HG02678 (cell line): ENCODE results near the gene SUMO3.

Experiments used
- ATAC-seq: cut with Tn5 transposase; IDR thresholded peaks from one replicate; pipeline ENCODE4 v1.9.1; 2021; ENCODE audit warnings: mild to moderate bottlenecking, moderate library complexity; ENCODE audit not compliant: unreplicated experiment

Gene SUMO3

GRCh38 chr21:44780767-44781459 is 36.9 kb downstream of the SUMO3 start:
- ATAC-seq, result no peak

DNA sequence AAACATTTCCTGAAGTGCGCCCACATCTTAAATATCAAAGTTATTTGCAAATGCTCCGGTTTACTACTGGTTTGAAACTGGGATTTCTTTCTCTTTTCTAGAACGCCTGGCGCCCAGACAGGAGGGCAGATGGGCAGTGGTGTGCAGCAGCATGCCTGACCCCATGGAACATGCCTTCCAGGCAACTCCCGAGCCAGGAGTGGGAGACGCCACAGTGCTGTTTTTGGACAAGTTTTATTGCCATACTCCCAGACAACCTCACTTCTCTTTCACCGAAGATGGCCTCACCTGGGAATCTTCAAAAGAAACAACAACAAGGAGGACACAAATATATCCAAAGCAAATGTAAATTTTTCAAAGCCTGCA is 37.7 kb downstream of the SUMO3 start:
- ATAC-seq, result no peak

DNA sequence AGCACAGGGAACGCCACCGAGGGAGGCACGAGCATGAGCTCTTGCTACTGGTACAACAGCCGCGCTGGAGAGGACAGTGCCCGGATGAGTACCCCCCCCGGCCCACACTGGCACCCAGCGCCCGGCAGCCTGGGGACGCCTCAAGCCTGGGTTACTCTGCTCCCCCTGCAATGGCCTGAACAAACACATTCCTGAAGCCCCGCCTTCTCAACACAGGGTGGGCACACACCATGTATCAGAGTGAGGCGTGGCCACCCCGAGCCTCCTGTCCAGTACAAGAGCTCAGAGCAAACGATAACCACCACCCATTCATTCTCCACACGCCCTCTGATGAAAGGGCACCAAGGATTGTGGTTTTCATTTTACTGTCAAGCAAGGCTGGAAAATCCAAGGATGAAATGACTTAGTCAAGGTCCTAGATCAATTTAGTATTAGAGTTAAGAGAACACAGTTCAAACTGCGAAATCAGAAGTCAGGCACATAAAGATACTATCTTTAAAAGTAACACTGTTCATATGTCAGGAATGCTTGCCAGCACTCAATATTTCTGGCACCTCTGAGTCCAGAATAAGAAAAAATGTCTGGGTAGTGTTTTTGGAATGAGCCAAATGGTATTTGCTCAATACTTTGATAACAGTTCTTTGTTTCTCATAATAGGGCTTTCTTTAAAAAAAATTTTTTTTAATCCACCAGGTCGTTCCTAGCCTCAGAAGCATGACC is 38.3 kb downstream of the SUMO3 start:
- no peak for ATAC-seq

- no peak for ATAC-seq
Observed at GRCh38 chr21:44778983-44779382, 38.9 kb downstream of the SUMO3 start.

DNA sequence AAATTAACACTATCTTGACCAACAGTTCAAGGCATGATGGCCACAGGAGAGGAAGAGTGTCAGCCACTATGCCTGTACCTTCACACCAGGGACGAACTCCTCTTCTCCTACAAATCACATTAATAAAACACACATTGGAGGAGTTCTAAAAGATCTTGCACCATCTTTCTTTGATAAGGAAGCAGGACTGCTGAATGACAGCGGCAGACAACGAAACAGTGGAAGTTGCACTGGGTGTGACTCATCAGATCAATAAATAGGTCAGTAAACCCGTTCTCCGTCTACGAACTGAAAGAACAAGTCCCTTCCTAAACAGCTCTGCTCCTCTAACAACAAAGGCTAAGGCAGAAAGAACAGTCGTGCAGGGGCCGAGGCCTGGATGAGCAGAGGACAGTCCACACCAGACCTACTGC is 39.4 kb downstream of the SUMO3 start:
- no peak for ATAC-seq

DNA sequence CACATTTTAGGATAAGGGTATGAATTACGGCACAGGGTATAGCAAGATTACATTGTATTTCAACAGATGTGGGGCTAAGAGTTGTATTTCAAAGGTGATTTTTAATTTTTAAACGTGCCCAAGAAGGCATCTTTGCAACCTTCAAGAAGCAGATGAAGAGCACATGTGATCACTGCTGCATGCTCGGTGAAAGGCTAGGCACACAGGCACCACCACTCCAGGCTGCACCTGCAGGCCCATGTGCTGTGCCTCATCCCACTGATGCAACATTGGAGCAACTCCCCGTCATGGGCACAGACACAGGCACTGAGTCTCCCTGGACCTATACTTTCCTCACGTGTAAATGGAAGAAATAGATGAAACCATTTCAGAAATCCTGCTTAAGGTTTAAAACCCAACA is 39.8 kb downstream of the SUMO3 start:
- no peak for ATAC-seq

DNA sequence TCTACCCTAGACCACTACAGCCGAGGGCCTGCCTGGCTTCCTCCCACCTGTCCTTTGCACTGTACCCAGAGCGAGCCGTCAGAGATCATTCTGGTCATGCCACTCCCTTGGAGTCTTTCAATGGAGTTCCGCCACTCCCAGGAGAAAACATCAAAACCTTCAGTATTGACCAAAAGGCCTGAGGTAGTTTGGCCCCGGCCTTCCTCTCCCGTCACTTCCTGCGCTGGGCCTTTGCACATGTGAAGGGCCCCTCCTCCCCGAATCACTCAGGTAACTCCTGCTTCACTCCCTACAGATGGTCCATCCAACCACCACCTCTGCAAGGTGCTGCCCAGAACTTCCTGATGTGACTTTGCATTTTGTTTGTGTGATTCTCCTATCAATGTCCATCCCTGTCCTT is 42.9 kb downstream of the SUMO3 start:
- ATAC-seq, result no peak

GRCh38 chr21:44773291-44773932 is 44.5 kb downstream of the SUMO3 start:
- no peak for ATAC-seq

GRCh38 chr21:44771896-44772525 is 45.9 kb downstream of the SUMO3 start:
- no peak for ATAC-seq

GRCh38 chr21:44767834-44768831 is 49.7 kb downstream of the SUMO3 start:
- ATAC-seq, result no peak

DNA sequence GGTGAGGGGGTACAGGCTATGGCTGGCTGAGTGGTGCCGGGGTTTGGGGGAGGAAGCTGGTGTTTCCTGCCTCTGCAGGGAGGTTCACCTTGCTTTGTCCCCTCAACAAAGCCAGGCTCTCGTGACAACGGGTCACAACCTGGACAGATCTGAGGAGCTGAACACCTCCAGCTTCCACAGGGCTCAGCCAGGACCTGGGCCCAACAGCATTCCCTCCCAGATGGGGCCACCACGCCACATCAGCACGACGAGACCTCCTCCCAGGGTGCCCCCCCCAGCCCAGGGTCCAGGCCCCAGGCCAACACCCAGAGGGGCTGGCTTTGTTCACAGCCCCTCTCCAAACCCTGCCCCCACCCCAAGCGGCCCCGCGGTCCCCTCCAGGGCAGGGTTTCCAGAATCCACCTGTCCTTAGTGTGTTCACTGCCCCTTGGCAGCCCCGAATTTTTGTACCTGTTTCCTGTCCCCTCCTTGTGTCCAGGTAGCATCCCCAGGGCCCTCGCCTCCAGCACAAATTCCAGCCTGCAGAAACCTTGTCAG is 51.0 kb downstream of the SUMO3 start:
- ATAC-seq, result no peak

- ATAC-seq, result no peak
Observed at GRCh38 chr21:44766014-44766817, 51.6 kb downstream of the SUMO3 start.

DNA sequence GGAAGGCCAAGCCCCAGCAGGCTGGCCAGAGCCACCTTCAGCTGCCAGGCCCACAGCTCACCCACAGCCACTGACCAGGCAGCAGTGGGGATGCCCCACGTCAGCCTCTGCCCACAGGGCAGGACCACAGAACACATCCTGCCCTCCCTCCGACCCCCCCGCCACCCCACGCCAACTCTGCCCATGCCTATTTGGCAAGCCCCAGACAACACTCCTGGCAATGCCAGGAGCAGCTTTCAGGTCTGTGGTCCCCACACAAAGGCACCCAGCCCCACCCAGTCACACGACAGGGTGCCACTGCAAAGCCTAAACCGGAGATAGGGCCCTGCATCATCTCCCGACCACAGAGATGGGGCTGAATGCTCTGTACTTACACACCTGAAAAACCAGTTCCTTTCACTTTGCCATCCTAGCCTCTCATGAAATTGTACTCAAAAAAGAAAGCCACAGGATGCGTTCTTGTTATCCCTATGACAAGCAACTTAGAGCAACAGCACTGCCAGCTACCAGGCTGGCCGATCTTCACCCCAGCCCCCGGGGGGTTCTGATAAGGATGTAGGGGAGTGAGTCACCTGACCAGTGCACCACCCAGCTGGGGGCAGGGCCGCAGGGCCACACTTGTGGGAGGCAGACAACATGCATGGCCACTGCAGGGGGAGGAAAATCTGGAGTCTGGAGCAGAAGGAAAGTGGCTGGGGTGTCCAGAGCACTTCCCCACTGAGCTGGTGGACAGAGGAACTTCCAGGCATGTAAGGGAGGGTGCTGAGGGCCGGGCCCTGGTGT is 52.4 kb downstream of the SUMO3 start:
- ATAC-seq, result no peak

GRCh38 chr21:44764319-44765230 is 53.3 kb downstream of the SUMO3 start:
- no peak for ATAC-seq

- no peak for ATAC-seq
Observed at GRCh38 chr21:44763451-44764318, 54.2 kb downstream of the SUMO3 start.

- ATAC-seq, result no peak
Observed at GRCh38 chr21:44763050-44763378, 54.8 kb downstream of the SUMO3 start.
